Gastroesophageal sphincter (tissue), 3 donors: ENCODE results near the gene ELMO3.

ENCODE experiments used
- CTCF ChIP-seq, 4 experiments: fragments of 200-600 bp in 2 of 4; fragments of 450-650 bp in 2 of 4; sonication (generic) in 1 of 4; IDR thresholded peaks; one replicate each; pipeline ENCODE4 v1.5.1; 2017 to 2019; ENCODE audit warnings: antibody characterized with exemption in 4 of 4, mild to moderate bottlenecking in 2 of 4, moderate library complexity in 2 of 4
- EP300 ChIP-seq: sonication (generic); formaldehyde crosslinking; IDR thresholded peaks from one replicate; pipeline ENCODE4 v1.6.1; 2017; ENCODE audit warnings: antibody characterized with exemption, mild to moderate bottlenecking
- POLR2A ChIP-seq, 2 donors: fragments of 450-650 bp; IDR thresholded peaks; one replicate each; pipeline ENCODE4 v1.6.1; 2017; ENCODE audit warnings: antibody characterized with exemption in 2 of 2, mild to moderate bottlenecking in 2 of 2, moderate library complexity in 1 of 2
- POLR2AphosphoS5 ChIP-seq: sonication (generic); formaldehyde crosslinking; IDR thresholded peaks from one replicate; pipeline ENCODE4 v1.6.1; 2017; ENCODE audit warnings: antibody characterized with exemption

DNA sequence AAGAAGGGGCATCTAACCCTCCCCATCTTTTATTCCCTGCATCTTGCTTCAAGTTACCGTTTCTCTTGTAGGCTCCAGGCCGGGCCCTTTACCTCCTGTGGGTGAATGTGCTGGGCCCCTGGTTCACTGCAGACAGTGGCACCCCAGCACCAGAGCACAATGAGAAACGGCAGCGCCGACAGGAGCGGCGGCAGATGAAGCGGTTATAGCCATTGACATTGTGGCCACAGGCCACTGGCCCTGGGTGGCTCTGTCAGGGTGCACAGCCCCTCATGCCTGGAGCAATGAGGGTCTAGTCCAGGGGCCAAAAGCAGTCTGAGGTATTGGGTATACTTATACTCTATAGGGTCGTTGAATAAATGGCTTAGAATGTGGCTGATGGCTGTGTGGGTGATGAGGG, 30.0 kb downstream of the ELMO3 start:
- TF ChIP-seq CTCF (IDR thresholded peaks at IDR 0.05) (no peak), POLR2AphosphoS5 (no peak), POLR2A (IDR thresholded peaks at IDR 0.05) (no peak), EP300 (no peak)
